NOMO-1 (cell line): ENCODE data around the gene OXSR1.
"Not testable (repeated sequence)": the region's sequence is repeated elsewhere in the genome, so short reads cannot be mapped to it uniquely, and the experiment has no call there.

Experiments used
- DNase-seq, 2 experiments: peaks; one replicate each; lab custom pipeline; 2025; ENCODE audit not compliant: unreplicated experiment in 2 of 2; lab: John Stamatoyannopoulos, UW

The OXSR1 gene

GRCh38 chr3:38127611-38128302, 37.6 kb upstream of the OXSR1 start:
- no peak for DNase-seq

- DNase-seq, result no peak
Measured at GRCh38 chr3:38128303-38128655, 37.1 kb upstream of the OXSR1 start.

GRCh38 chr3:38129058-38129457, 36.3 kb upstream of the OXSR1 start:
- no peak for DNase-seq

- DNase-seq, result no peak
Measured at GRCh38 chr3:38130631-38131065, 34.7 kb upstream of the OXSR1 start.

- peak in 1 of 2 experiments; percentile 45 for DNase-seq
Measured at GRCh38 chr3:38131621-38132369, 33.5 kb upstream of the OXSR1 start.

- DNase-seq, result no peak
Measured at GRCh38 chr3:38133209-38133556, 32.2 kb upstream of the OXSR1 start.

GRCh38 chr3:38133557-38134405, 31.6 kb upstream of the OXSR1 start:
- no peak for DNase-seq

GRCh38 chr3:38134517-38135143, 30.7 kb upstream of the OXSR1 start:
- not testable (repeated sequence) for DNase-seq

- peak; percentile 34 to 66 for DNase-seq
Measured at GRCh38 chr3:38135621-38136277, 29.6 kb upstream of the OXSR1 start.

GRCh38 chr3:38136393-38136776, 29.0 kb upstream of the OXSR1 start:
- no peak for DNase-seq

GRCh38 chr3:38136777-38137614, 28.3 kb upstream of the OXSR1 start, which contains the start of gene ACAA1:
ACAA1 (minus strand) TSS chr3:38137127; CDS start chr3:38137035, 92 bp downstream.
- peak; percentile 99 for DNase-seq

- peak in 1 of 2 experiments; percentile 36 for DNase-seq
Measured at GRCh38 chr3:38137615-38138348, 27.6 kb upstream of the OXSR1 start.

- peak; percentile 81 to 89 for DNase-seq
Measured at GRCh38 chr3:38138349-38139190, 26.8 kb upstream of the OXSR1 start, which contains the start of gene MYD88. MYD88 (plus strand) TSS chr3:38138661; CDS start chr3:38138701, 40 bp downstream.

- DNase-seq, result peak in 1 of 2 experiments; percentile 16
Measured at GRCh38 chr3:38139191-38139590, 26.1 kb upstream of the OXSR1 start.

GRCh38 chr3:38139652-38140051, 25.7 kb upstream of the OXSR1 start:
- DNase-seq, result no peak

- no peak for DNase-seq
Measured at GRCh38 chr3:38140326-38141172, 24.8 kb upstream of the OXSR1 start.
